ENCODE data around the gene LAMA3. TPM values are rescaled to one million over a fixed set of nuclear protein-coding genes. Genes with fewer than 3 reads are reported as not detected.

Gene LAMA3
- total RNA-seq, 1 experiment from 2014 or later, result 26.7 TPM

DNA sequence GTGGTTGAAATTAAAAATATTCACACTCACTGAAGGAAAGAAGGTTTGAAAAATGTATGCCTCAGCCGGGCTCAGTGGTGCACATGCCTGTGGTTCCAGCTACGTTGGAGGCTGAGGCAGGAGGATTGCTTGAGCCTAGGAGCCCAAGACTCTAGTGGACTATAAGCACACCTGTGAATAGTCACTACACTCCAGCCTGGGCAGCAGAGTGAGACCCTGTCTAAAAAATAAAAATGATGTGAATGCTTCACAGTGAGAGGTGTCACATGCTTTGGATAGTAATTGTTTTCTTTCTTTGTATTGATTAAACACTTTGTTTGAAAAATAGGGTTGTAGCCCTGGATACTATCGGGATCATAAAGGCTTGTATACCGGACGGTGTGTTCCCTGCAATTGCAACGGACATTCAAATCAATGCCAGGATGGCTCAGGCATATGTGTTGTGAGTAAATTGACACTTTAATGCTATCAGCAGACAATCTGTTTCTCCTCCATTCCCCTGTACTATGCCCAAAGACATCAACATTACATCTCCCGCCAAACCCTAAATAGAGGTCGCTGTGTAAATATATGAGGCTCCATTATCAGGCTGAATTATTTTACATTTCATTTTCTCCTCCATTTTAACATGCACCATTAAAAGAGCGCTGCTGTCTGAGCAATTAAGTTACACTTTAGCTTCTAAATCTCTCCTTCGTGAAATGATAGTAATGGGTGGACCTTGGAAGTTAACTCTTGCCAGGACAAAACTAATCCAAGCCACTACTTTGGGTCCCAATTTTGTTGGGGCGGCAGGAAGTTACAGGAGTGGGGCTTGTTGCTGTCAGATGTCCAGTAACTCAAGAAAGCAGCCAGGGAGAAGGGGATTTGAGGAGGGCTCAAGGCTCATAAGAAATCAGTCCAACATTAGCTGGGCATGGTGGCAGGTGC, 187.0 kb downstream of the LAMA3 start:
- DNase-seq (ENCODE audit: low read depth), result no peak
- in situ Hi-C loops (cut with HindIII; ENCODE audit: low pct_unique_long_range_greater_than_20kb, low sequenced_read_pairs), result no loop called here

- no peak for DNase-seq (ENCODE audit: low read depth)
- in situ Hi-C loops (cut with HindIII; ENCODE audit: low pct_unique_long_range_greater_than_20kb, low sequenced_read_pairs), result no loop called here
Observed at GRCh38 chr18:23876921-23877320, 187.7 kb downstream of the LAMA3 start.

DNA sequence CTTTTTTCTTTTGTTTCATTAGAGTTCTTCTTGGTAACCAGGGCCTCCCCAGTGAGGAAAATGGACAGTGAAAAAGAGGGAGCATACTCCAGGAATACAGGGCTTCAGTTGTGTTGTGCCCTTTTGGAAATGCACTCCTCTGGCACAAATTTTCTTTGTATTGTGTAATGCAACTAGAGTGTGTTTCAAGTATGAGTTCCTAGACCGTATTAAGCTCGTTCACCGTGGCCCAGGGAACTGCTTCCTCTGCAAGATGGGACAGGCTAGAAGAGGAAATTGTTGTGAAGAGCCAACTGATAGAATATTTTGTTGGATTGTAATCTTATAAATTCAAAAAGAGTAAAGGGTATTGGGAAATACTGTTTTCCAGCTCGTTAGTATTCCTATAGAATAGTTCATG, 188.1 kb downstream of the LAMA3 start:
- in situ Hi-C loops (cut with HindIII; ENCODE audit: low pct_unique_long_range_greater_than_20kb, low sequenced_read_pairs), result no loop called here
- no peak for DNase-seq (ENCODE audit: low read depth)

GRCh38 chr18:23878336-23878900, 189.2 kb downstream of the LAMA3 start:
- in situ Hi-C loops (cut with HindIII; ENCODE audit: low pct_unique_long_range_greater_than_20kb, low sequenced_read_pairs), result no loop called here

GRCh38 chr18:23879126-23879525, 189.9 kb downstream of the LAMA3 start:
- in situ Hi-C loops (cut with HindIII; ENCODE audit: low pct_unique_long_range_greater_than_20kb, low sequenced_read_pairs), result no loop called here
- no peak for DNase-seq (ENCODE audit: low read depth)

More at GRCh38 chr18:23878336-23878900, 189.2 kb downstream of the LAMA3 start:
- DNase-seq (ENCODE audit: low read depth), result no peak

GRCh38 chr18:23879544-23879943, 190.3 kb downstream of the LAMA3 start:
- in situ Hi-C loops (cut with HindIII; ENCODE audit: low pct_unique_long_range_greater_than_20kb, low sequenced_read_pairs), result no loop called here
- DNase-seq (ENCODE audit: low read depth), result no peak

GRCh38 chr18:23879966-23880565, 190.8 kb downstream of the LAMA3 start:
- no peak for DNase-seq (ENCODE audit: low read depth)
- in situ Hi-C loops (cut with HindIII; ENCODE audit: low pct_unique_long_range_greater_than_20kb, low sequenced_read_pairs), result no loop called here

DNA sequence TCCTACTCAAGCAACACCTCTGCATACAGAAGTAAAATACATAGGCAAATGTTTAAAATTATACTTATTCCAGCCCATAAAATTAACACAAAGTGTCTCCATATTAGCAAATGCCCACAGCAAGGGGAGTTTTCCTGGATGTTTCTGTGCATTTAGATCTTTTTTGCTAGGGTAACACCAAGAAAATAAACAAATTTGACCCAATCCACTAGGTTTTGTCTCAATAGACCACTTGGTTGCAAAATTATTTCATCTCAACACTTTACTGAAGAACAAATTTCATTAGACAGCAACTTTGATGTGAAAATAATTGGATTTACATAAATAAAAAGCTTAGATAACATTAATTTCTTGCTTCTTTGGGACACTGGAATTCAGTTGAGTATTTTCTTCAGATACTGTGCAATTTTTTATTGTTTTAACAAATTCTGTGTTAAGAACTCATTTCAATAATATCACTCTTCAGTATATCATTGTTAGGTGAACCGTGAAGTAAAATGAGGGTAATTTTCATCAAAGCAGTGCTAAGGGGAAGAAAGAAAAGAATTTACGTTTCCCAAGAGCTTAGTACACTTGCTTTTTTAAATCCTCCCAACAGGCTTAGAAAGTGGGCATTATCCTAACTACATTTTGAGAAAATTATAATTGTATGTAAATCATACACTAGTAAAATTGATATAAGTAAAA, 191.8 kb downstream of the LAMA3 start:
- in situ Hi-C loops (cut with HindIII; ENCODE audit: low pct_unique_long_range_greater_than_20kb, low sequenced_read_pairs), result no loop called here
- DNase-seq (ENCODE audit: low read depth), result no peak

- no peak for DNase-seq (ENCODE audit: low read depth)
- in situ Hi-C loops (cut with HindIII; ENCODE audit: low pct_unique_long_range_greater_than_20kb, low sequenced_read_pairs), result no loop called here
Observed at GRCh38 chr18:23881778-23882177, 192.5 kb downstream of the LAMA3 start.

GRCh38 chr18:23882616-23883276, 193.5 kb downstream of the LAMA3 start:
- no peak for DNase-seq (ENCODE audit: low read depth)
- in situ Hi-C loops (cut with HindIII; ENCODE audit: low pct_unique_long_range_greater_than_20kb, low sequenced_read_pairs), result no loop called here

DNA sequence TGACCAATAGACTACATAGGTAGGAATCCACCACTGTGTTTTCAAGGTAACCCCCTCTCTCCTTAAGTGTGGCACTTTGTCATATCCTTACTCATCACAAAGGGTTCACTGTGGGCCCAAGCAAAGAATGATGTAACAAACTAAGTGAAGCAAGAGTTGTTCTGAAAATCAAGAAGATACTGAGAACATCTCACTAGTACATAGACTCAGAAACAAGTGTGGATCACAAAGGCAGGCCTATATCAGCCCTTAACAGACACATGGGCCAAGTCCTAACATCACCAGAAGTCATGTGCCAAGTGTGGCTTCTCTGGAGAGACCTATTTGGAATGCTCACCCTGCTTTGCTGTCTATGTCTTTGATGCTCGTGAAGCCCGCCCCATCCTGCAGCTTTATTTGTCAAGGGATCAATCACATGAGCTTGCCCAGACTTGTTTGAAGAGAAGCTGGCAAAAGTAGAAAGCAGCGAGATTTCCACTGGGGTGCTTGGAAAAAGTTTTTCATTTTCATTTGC, 194.1 kb downstream of the LAMA3 start:
- in situ Hi-C loops (cut with HindIII; ENCODE audit: low pct_unique_long_range_greater_than_20kb, low sequenced_read_pairs), result no loop called here
- DNase-seq (ENCODE audit: low read depth), result no peak

GRCh38 chr18:23884681-23885375, 195.6 kb downstream of the LAMA3 start:
- no peak for DNase-seq (ENCODE audit: low read depth)
- in situ Hi-C loops (cut with HindIII; ENCODE audit: low pct_unique_long_range_greater_than_20kb, low sequenced_read_pairs), result no loop called here

DNA sequence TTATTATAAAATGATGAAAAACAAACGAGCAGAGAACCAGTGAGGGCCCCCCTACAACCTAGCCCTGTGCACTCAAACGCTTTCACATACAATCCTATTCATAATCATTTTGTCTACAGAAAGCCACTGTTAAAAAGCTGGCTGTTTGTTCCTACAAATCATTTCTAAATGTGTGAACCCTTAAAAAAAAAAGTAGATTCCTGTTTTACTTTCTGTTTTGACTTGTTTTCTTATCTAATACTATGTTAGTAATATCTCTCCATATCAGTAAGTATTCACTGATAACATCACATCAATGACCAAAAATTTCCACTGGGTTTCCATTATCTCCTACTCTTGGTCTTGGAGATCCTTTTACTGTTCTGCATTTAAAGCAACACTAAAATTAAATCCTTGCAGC, 196.5 kb downstream of the LAMA3 start:
- no peak for DNase-seq (ENCODE audit: low read depth)
- in situ Hi-C loops (cut with HindIII; ENCODE audit: low pct_unique_long_range_greater_than_20kb, low sequenced_read_pairs), result no loop called here

GRCh38 chr18:23887035-23887434, 197.8 kb downstream of the LAMA3 start:
- in situ Hi-C loops (cut with HindIII; ENCODE audit: low pct_unique_long_range_greater_than_20kb, low sequenced_read_pairs), result no loop called here
- DNase-seq (ENCODE audit: low read depth), result no peak

DNA sequence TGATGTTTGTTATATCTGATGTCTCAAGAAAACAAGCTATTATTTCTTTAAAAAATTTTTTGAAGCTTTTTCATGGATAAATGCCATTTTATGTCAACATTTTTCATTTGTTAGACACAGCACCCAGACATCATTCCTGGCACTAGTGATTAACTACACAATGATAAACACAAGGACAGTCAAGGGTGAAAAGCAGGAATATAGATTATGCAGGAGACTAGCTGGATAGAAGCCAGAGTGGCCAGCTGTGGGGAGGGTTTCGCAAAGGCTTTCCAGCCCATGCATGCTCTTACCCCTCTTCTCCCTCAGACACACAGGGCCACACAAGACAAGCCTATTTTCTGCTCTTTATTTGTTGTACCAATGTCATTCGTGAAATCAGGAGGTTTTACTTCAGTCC, 198.2 kb downstream of the LAMA3 start:
- DNase-seq (ENCODE audit: low read depth), result no peak
- in situ Hi-C loops (cut with HindIII; ENCODE audit: low pct_unique_long_range_greater_than_20kb, low sequenced_read_pairs), result no loop called here

DNA sequence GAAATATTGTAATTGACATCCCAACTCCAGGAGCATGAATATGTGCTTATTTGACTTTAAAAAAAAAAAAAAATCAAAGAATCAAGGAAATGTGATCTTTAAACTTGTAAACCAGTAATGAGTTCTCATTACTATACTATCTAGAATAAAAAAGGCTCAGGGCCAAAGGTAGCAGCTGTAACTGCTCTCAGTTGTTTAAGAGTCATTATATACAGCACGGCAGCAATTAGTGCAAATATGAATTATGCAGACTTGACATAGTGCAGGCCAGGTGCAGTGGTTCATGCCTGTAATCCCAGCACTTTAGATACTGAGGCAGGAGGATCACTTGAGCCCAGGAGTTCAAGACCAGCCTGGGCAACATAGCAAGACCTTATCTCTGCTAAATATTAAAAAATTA, 199.6 kb downstream of the LAMA3 start:
- no peak for DNase-seq (ENCODE audit: low read depth)
- in situ Hi-C loops (cut with HindIII; ENCODE audit: low pct_unique_long_range_greater_than_20kb, low sequenced_read_pairs), result no loop called here

GRCh38 chr18:23889907-23890306, 200.7 kb downstream of the LAMA3 start:
- DNase-seq (ENCODE audit: low read depth), result no peak
- in situ Hi-C loops (cut with HindIII; ENCODE audit: low pct_unique_long_range_greater_than_20kb, low sequenced_read_pairs), result no loop called here

GRCh38 chr18:23890589-23890988, 201.3 kb downstream of the LAMA3 start:
- in situ Hi-C loops (cut with HindIII; ENCODE audit: low pct_unique_long_range_greater_than_20kb, low sequenced_read_pairs), result no loop called here
- no peak for DNase-seq (ENCODE audit: low read depth)
